CMK (cell line): ENCODE data around the gene CADM4.
"Not testable (repeated sequence)": the region's sequence is repeated elsewhere in the genome, so short reads cannot be mapped to it uniquely, and the experiment has no call there.

ENCODE experiments used
- DNase-seq: peaks from one replicate; pipeline ENCODE4 v3.0.0-alpha.2; 2010; ENCODE audit warnings: low read depth

The CADM4 gene

GRCh38 chr19:43662487-43662886 lies 22.8 kb upstream of the CADM4 start:
- DNase-seq = no peak

- DNase-seq = no peak
Observed at GRCh38 chr19:43660971-43661360, 21.3 kb upstream of the CADM4 start.

- DNase-seq = no peak
Observed at GRCh38 chr19:43660301-43660970, 20.8 kb upstream of the CADM4 start.

GRCh38 chr19:43658494-43658893 lies 18.8 kb upstream of the CADM4 start:
- DNase-seq = no peak

- DNase-seq = no peak
Observed at GRCh38 chr19:43658001-43658400, 18.4 kb upstream of the CADM4 start.

GRCh38 chr19:43656436-43656835 lies 16.8 kb upstream of the CADM4 start:
- no peak for DNase-seq

- no peak for DNase-seq
Observed at GRCh38 chr19:43652546-43652874, 12.9 kb upstream of the CADM4 start.

GRCh38 chr19:43651758-43652545 lies 12.3 kb upstream of the CADM4 start:
- DNase-seq = peak; percentile 58

- not testable (repeated sequence) for DNase-seq
Observed at GRCh38 chr19:43650276-43650675, 10.6 kb upstream of the CADM4 start.

GRCh38 chr19:43649514-43649913 lies 9.9 kb upstream of the CADM4 start:
- no peak for DNase-seq

- DNase-seq = no peak
Observed at GRCh38 chr19:43648633-43649032, 9.0 kb upstream of the CADM4 start.

GRCh38 chr19:43644181-43644580 lies 4.5 kb upstream of the CADM4 start:
- no peak for DNase-seq

GRCh38 chr19:43643326-43643725 lies 3.7 kb upstream of the CADM4 start:
- DNase-seq = no peak

- DNase-seq = no peak
Observed at GRCh38 chr19:43642531-43642930, 2.9 kb upstream of the CADM4 start.

- DNase-seq = no peak
Observed at GRCh38 chr19:43641333-43641732, 1.7 kb upstream of the CADM4 start.

GRCh38 chr19:43640424-43640757 lies 741 bp upstream of the CADM4 start:
- DNase-seq = no peak

- no peak for DNase-seq
Observed at GRCh38 chr19:43638995-43639518, 593 bp downstream of the CADM4 start.

GRCh38 chr19:43638214-43638994 lies 1.2 kb downstream of the CADM4 start:
- DNase-seq = no peak

- no peak for DNase-seq
Observed at GRCh38 chr19:43636121-43636683, 3.4 kb downstream of the CADM4 start.

- DNase-seq = not testable (repeated sequence)
Observed at GRCh38 chr19:43635561-43635940, 4.1 kb downstream of the CADM4 start.

GRCh38 chr19:43634872-43635560 lies 4.6 kb downstream of the CADM4 start:
- DNase-seq = no peak

GRCh38 chr19:43634506-43634871 lies 5.2 kb downstream of the CADM4 start:
- DNase-seq = no peak
